GM23338 (cell line): ENCODE measurements around the gene RAB3GAP1. TPM values are rescaled to one million over a fixed set of nuclear protein-coding genes. Genes with fewer than 3 reads are reported as not detected.

Source experiments
- ATAC-seq: fragments of 200-7000 bp; cut with Tn5 transposase; 3 replicates; pipeline ENCODE4 v1.9.1; 2020
- DNase-seq: peaks from one replicate; pipeline ENCODE4 v3.0.0-alpha.2; 2015; ENCODE audit warnings: low spot score
- H2AFZ ChIP-seq: fragments of 200-600 bp; sonication (generic); 2 replicates; pipeline ENCODE4 v1.8.0; 2016; ENCODE audit warnings: antibody characterized with exemption, mild to moderate bottlenecking, moderate library complexity
- H3F3A ChIP-seq: fragments of 200-600 bp; sonication (generic); replicated peaks from 2 replicates; pipeline ENCODE4 v1.8.0; 2017; ENCODE audit warnings: antibody characterized with exemption, mixed run types, low read depth
- H3K27ac ChIP-seq: fragments of 200-600 bp; sonication (generic); 2 replicates; pipeline ENCODE4 v1.6.1; 2016; ENCODE audit warnings: low read depth
- H3K27me3 ChIP-seq: fragments of 200-600 bp; sonication (generic); 2 replicates; pipeline ENCODE4 v1.8.0; 2016; ENCODE audit warnings: mild to moderate bottlenecking, mixed run types, moderate library complexity; ENCODE audit not compliant: insufficient read depth
- H3K36me3 ChIP-seq: fragments of 200-600 bp; sonication (generic); 2 replicates; pipeline ENCODE4 v1.8.0; 2016; ENCODE audit warnings: mild to moderate bottlenecking; ENCODE audit not compliant: insufficient read depth
- H3K4me1 ChIP-seq: fragments of 200-600 bp; sonication (generic); 2 replicates; pipeline ENCODE4 v1.8.0; 2016; ENCODE audit warnings: mild to moderate bottlenecking, moderate library complexity; ENCODE audit not compliant: insufficient read depth
- H3K4me2 ChIP-seq: fragments of 200-600 bp; sonication (generic); 2 replicates; pipeline ENCODE4 v1.7.1; 2017; ENCODE audit warnings: mixed run types
- H3K4me3 ChIP-seq: fragments of 200-600 bp; sonication (generic); 2 replicates; pipeline ENCODE4 v1.6.1; 2016; ENCODE audit warnings: mixed run types
- H3K79me2 ChIP-seq: fragments of 200-600 bp; sonication (generic); replicated peaks from 2 replicates; pipeline ENCODE4 v1.8.0; 2017; ENCODE audit warnings: mild to moderate bottlenecking; ENCODE audit not compliant: insufficient read depth
- H3K9me2 ChIP-seq: fragments of 200-600 bp; sonication (generic); 2 replicates; pipeline ENCODE4 v1.8.0; 2017; ENCODE audit not compliant: insufficient read depth
- H4K20me1 ChIP-seq: fragments of 200-600 bp; sonication (generic); replicated peaks from 2 replicates; pipeline ENCODE4 v1.8.0; 2017; ENCODE audit warnings: mild to moderate bottlenecking; ENCODE audit not compliant: insufficient read depth
- H3K27ac Mint-ChIP-seq: 2 replicates; pipeline ENCODE4 v1.8.0; 2020; ENCODE audit warnings: inconsistent platforms, mild to moderate bottlenecking, moderate library complexity, mixed read lengths
- H3K27me3 Mint-ChIP-seq: 3 replicates; pipeline ENCODE4 v1.8.0; 2022; ENCODE audit warnings: low read depth, mild to moderate bottlenecking, moderate library complexity, mixed read lengths, inconsistent platforms; ENCODE audit not compliant: insufficient read depth, poor library complexity
- H3K36me3 Mint-ChIP-seq: 3 replicates; pipeline ENCODE4 v1.8.0; 2021; ENCODE audit warnings: low read depth, mild to moderate bottlenecking, inconsistent platforms, moderate library complexity, mixed read lengths
- H3K4me1 Mint-ChIP-seq: 3 replicates; pipeline ENCODE4 v1.8.0; 2020; ENCODE audit warnings: mild to moderate bottlenecking, inconsistent platforms, mixed read lengths
- H3K4me3 Mint-ChIP-seq: 3 replicates; pipeline ENCODE4 v1.8.0; 2021; ENCODE audit warnings: moderate library complexity, mild to moderate bottlenecking, inconsistent platforms, mixed read lengths
- H3K9me3 Mint-ChIP-seq: 3 replicates; pipeline ENCODE4 v1.8.0; 2020; ENCODE audit warnings: moderate library complexity, mild to moderate bottlenecking, inconsistent platforms, mixed read lengths
- JUNB ChIP-seq: IDR thresholded peaks from one replicate; pipeline ENCODE4 v1.6.1; 2016; ENCODE audit warnings: antibody characterized with exemption; ENCODE audit not compliant: unreplicated experiment
- NANOG ChIP-seq: IDR thresholded peaks from 2 replicates; pipeline ENCODE4 v1.6.1; 2016; ENCODE audit warnings: antibody characterized with exemption, borderline replicate concordance
- POLR2AphosphoS5 ChIP-seq: IDR thresholded peaks from 2 replicates; pipeline ENCODE4 v1.6.1; 2016; ENCODE audit warnings: antibody characterized with exemption, low read depth
- polyA plus RNA-seq: library from polyadenylated mRNA; unstranded; fragments of >200 nt; fragmentation: Nextera tagmentation; extraction: Ambion mirVana; gene quantifications from 2 replicates; pipeline ENCODE4 v1.2.1, GENCODE V29; 2016
- total RNA-seq: library from RNA; depleted of rRNA; stranded (reverse); fragments of >200 nt; shearing (Covaris generic); gene quantifications from 2 replicates; pipeline ENCODE4 v1.2.3, GENCODE V29; 2014
- TF ChIP-seq, protein P1 (sequence below): fragments of 250-450 bp; sonication (Bioruptor Pico); IDR thresholded peaks from 2 replicates; pipeline ENCODE4 v1.5.0; 2020; ENCODE audit warnings: mild to moderate bottlenecking, moderate library complexity
- TF ChIP-seq, protein P2 (sequence below): IDR thresholded peaks from one replicate; pipeline ENCODE4 v1.6.1; 2018; ENCODE audit warnings: antibody characterized with exemption; ENCODE audit not compliant: unreplicated experiment

Gene RAB3GAP1
- total and polyA plus RNA-seq, 2 experiments from 2014 or later = 22.5 to 40.4 TPM

DNA sequence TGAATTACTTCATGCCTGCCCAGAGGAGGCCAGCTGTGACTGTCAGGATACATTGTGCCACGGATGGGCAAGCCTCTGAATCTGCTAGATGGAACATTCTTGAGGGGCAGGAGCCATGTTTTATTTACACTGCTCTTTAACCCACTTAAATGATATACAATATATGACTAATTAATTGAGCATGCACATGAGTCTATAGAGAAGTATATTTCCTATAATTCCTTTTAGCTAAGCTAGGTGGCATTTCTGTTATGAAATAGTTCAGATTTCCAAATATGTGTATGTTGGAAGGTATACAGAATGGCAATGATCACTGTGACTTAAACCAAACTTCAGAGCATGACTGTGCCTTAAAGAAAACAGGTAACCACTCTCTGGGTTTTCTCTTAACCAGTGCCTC, 131.7 kb downstream of the RAB3GAP1 start (continued):
- TF ChIP-seq, protein P1, sequence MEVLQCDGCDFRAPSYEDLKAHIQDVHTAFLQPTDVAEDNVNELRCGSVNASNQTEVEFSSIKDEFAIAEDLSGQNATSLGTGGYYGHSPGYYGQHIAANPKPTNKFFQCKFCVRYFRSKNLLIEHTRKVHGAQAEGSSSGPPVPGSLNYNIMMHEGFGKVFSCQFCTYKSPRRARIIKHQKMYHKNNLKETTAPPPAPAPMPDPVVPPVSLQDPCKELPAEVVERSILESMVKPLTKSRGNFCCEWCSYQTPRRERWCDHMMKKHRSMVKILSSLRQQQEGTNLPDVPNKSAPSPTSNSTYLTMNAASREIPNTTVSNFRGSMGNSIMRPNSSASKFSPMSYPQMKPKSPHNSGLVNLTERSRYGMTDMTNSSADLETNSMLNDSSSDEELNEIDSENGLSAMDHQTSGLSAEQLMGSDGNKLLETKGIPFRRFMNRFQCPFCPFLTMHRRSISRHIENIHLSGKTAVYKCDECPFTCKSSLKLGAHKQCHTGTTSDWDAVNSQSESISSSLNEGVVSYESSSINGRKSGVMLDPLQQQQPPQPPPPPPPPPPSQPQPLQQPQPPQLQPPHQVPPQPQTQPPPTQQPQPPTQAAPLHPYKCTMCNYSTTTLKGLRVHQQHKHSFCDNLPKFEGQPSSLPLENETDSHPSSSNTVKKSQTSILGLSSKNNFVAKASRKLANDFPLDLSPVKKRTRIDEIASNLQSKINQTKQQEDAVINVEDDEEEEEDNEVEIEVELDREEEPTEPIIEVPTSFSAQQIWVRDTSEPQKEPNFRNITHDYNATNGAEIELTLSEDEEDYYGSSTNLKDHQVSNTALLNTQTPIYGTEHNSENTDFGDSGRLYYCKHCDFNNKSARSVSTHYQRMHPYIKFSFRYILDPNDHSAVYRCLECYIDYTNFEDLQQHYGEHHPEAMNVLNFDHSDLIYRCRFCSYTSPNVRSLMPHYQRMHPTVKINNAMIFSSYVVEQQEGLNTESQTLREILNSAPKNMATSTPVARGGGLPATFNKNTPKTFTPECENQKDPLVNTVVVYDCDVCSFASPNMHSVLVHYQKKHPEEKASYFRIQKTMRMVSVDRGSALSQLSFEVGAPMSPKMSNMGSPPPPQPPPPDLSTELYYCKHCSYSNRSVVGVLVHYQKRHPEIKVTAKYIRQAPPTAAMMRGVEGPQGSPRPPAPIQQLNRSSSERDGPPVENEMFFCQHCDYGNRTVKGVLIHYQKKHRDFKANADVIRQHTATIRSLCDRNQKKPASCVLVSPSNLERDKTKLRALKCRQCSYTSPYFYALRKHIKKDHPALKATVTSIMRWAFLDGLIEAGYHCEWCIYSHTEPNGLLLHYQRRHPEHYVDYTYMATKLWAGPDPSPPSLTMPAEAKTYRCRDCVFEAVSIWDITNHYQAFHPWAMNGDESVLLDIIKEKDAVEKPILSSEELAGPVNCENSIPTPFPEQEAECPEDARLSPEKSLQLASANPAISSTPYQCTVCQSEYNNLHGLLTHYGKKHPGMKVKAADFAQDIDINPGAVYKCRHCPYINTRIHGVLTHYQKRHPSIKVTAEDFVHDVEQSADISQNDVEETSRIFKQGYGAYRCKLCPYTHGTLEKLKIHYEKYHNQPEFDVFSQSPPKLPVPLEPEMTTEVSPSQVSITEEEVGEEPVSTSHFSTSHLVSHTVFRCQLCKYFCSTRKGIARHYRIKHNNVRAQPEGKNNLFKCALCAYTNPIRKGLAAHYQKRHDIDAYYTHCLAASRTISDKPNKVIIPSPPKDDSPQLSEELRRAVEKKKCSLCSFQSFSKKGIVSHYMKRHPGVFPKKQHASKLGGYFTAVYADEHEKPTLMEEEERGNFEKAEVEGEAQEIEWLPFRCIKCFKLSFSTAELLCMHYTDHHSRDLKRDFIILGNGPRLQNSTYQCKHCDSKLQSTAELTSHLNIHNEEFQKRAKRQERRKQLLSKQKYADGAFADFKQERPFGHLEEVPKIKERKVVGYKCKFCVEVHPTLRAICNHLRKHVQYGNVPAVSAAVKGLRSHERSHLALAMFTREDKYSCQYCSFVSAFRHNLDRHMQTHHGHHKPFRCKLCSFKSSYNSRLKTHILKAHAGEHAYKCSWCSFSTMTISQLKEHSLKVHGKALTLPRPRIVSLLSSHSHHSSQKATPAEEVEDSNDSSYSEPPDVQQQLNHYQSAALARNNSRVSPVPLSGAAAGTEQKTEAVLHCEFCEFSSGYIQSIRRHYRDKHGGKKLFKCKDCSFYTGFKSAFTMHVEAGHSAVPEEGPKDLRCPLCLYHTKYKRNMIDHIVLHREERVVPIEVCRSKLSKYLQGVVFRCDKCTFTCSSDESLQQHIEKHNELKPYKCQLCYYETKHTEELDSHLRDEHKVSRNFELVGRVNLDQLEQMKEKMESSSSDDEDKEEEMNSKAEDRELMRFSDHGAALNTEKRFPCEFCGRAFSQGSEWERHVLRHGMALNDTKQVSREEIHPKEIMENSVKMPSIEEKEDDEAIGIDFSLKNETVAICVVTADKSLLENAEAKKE (CRISPR knock-in tag) = no peak

DNA sequence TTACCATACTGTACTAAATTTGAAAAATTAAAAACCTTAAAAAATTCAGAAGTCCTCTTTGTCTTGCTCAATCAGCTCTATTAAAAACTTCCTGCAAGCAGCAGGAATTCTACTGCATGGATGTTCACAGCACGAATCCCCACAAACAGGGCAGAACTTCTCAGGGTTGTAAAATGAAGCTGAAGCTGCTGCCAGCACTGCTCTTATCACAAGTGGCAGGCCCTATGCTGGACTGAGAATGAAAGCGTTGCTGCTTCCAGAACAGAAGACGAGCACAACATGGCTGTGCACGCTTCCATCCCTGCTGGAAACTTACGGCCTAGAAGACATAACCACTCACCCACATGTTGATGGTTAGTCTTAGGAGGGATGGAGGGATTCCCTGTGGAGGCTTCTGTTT, 134.0 kb downstream of the RAB3GAP1 start:
- peaks cover 13% of the 10 kb centered on the region for H3K4me1 Mint-ChIP-seq
- Histone ChIP-seq H3K4me3 (no peak overlapping the region), H3K27me3 (no peaks in the 10 kb centered on the region), H3K27ac (no peak overlapping the region), H2AFZ (no peak overlapping the region), H3F3A (no peaks in the 10 kb centered on the region), H3K4me1 (no peaks in the 10 kb centered on the region; the same call in 1 of the 2 replicates), H3K9me2 (no peaks in the 10 kb centered on the region), H3K79me2 (no peaks in the 10 kb centered on the region), H3K4me2 (no peak overlapping the region), H4K20me1 (no peaks in the 10 kb centered on the region), H3K36me3 (no peaks in the 10 kb centered on the region)
- H3K36me3 Mint-ChIP-seq = peaks cover 10% of the 10 kb centered on the region; the same call in 2 of the 3 replicates
- peaks cover 18% of the 10 kb centered on the region; the same call in 2 of the 3 replicates for H3K9me3 Mint-ChIP-seq
- ATAC-seq (no peak), DNase-seq (no peak)
- no peaks in the 10 kb centered on the region for H3K27me3 Mint-ChIP-seq
- no peak for TF ChIP-seq NANOG
- TF ChIP-seq JUNB = no peak
- TF ChIP-seq, protein P2, sequence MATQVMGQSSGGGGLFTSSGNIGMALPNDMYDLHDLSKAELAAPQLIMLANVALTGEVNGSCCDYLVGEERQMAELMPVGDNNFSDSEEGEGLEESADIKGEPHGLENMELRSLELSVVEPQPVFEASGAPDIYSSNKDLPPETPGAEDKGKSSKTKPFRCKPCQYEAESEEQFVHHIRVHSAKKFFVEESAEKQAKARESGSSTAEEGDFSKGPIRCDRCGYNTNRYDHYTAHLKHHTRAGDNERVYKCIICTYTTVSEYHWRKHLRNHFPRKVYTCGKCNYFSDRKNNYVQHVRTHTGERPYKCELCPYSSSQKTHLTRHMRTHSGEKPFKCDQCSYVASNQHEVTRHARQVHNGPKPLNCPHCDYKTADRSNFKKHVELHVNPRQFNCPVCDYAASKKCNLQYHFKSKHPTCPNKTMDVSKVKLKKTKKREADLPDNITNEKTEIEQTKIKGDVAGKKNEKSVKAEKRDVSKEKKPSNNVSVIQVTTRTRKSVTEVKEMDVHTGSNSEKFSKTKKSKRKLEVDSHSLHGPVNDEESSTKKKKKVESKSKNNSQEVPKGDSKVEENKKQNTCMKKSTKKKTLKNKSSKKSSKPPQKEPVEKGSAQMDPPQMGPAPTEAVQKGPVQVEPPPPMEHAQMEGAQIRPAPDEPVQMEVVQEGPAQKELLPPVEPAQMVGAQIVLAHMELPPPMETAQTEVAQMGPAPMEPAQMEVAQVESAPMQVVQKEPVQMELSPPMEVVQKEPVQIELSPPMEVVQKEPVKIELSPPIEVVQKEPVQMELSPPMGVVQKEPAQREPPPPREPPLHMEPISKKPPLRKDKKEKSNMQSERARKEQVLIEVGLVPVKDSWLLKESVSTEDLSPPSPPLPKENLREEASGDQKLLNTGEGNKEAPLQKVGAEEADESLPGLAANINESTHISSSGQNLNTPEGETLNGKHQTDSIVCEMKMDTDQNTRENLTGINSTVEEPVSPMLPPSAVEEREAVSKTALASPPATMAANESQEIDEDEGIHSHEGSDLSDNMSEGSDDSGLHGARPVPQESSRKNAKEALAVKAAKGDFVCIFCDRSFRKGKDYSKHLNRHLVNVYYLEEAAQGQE = no peak
- no peak for TF ChIP-seq POLR2AphosphoS5
- TF ChIP-seq, protein P1 (CRISPR knock-in tag) = no peak
- no peak overlapping the region for H3K27ac Mint-ChIP-seq
- no peak overlapping the region for H3K4me3 Mint-ChIP-seq
